AG04449 (cell line): ENCODE results near the gene SPTBN5.

ENCODE experiments used
- CTCF ChIA-PET: fragments of 350-600 bp; formaldehyde crosslinking; extraction: SDS; loops from one replicate; lab custom pipeline; 2021; ENCODE audit warnings: antibody characterized with exemption; lab: Yijun Ruan, JAX
- POLR2A ChIA-PET: fragments of 400-600, 350-600 bp; formaldehyde crosslinking; extraction: SDS; loops from one replicate; lab custom pipeline; 2020; ENCODE audit warnings: antibody characterized with exemption, inconsistent platforms; lab: Yijun Ruan, JAX
- DNase-seq: peaks from one replicate; pipeline ENCODE4 v3.0.0-alpha.2; 2010; ENCODE audit warnings: low read depth, low spot score
- H3K4me3 ChIP-seq: 2 replicates; pipeline ENCODE4 v1.5.1; 2011; ENCODE audit warnings: low read depth, mild to moderate bottlenecking, control low read depth, low read length
- TF ChIP-seq, protein P1 (sequence below): IDR thresholded peaks from one replicate; pipeline ENCODE4 v1.5.1; 2011; ENCODE audit warnings: mild to moderate bottlenecking, moderate library complexity, low read length, control low read depth, inconsistent platforms; ENCODE audit not compliant: insufficient read depth; ENCODE audit errors: missing control alignments

SPTBN5 gene

DNA sequence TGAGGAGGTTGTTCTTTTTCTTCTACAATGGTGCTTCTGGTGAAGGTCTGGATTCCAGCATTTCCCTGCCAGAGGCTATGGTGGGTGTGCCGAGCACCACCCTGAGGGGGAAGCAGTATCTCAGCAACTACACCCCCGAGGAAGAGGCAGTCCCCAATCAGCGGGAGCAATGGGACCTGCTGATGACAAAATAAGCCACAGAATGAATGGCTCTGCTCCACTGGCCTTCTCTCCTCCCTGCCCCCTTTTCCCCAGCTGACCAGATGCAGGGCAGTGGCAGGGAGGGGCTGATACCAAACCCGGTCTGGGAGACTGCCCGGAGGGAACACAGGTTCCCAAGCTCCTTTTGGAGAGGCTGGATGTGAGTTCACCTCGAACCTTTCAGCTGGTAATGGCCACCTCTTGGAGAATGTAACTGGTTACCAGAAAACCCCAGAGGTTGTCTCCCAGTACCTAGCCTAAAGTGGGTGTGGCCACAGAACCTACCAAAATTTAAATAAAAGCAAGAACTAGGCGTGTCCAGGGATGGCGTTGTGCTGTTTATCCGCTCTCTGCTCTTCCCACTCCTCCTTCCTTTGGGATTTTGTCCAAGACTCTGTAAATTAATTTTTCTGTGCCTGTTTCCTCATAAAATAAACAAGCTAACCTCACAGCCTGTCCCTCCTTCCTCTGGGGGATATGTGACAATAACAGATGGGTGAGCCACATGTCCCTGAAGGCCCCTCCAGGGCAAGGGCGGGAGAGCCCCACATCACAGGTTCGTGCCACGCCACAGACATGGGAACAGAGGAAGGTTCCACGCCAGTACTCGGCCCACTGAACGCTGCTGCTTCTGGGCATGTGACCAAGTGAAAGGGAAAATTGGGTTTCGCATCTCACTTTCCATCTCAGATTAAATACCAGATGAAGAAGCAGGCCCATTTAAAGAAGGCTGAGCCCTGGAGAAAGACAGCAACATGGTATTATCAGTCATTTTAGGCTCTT, 35.1 kb upstream of the SPTBN5 start:
- no peak for DNase-seq
- ChIA-PET CTCF (interaction anchor here (1.1 to 1.9 kb wide), 2 partner anchors 8 to 24 kb away, joined by 3 to 5 read pairs; no protein-coding TSS in a partner anchor), POLR2A (no interaction called here)
- H3K4me3 ChIP-seq, result no peak overlapping the region
- TF ChIP-seq, protein P1, sequence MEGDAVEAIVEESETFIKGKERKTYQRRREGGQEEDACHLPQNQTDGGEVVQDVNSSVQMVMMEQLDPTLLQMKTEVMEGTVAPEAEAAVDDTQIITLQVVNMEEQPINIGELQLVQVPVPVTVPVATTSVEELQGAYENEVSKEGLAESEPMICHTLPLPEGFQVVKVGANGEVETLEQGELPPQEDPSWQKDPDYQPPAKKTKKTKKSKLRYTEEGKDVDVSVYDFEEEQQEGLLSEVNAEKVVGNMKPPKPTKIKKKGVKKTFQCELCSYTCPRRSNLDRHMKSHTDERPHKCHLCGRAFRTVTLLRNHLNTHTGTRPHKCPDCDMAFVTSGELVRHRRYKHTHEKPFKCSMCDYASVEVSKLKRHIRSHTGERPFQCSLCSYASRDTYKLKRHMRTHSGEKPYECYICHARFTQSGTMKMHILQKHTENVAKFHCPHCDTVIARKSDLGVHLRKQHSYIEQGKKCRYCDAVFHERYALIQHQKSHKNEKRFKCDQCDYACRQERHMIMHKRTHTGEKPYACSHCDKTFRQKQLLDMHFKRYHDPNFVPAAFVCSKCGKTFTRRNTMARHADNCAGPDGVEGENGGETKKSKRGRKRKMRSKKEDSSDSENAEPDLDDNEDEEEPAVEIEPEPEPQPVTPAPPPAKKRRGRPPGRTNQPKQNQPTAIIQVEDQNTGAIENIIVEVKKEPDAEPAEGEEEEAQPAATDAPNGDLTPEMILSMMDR, result no peak

DNA sequence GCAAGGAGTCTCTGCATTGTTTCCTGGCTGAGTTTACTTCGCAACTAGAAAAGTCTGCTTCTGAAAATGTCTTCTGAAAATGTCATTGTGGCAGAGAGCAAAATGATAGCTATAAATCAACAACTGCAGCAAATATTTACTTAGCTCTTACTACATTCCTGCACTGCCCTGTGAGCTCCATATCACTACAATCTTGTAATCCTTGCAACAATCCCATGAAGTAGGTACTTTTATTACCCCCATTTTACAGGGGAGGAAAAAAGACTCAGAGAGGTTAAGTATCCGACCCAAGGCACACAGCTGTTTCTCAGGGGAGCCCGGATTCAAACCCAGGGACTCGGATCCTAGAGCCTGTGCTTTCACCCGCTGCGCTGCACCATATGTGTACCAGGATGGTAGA, 34.2 kb upstream of the SPTBN5 start:
- CTCF ChIA-PET, result interaction anchor here (1.9 kb wide), 1 partner anchor 23 kb away, joined by 5 read pairs; no protein-coding TSS in a partner anchor
- POLR2A ChIA-PET, result no interaction called here

DNA sequence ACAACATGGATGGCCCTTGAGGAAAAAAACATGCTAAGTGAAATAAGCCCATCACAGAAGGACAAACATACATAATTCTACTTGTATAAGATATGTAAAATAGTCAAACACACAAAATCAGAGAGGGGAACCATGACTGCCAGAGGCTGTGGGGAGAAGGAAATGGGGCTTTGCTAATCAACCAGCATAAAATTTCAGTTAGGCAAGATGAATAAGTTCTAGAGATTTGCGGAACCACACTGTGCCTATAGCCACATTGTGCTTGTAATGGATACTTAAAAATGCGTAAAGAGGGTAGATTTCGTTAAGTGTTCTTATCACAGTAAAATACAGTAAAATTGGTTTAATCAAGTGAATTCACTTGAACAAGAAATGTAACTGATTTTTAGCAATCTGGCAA, 33.7 kb upstream of the SPTBN5 start:
- H3K4me3 ChIP-seq, result no peak overlapping the region
- ChIA-PET CTCF (interaction anchor here (1.9 kb wide), 1 partner anchor 23 kb away, joined by 5 read pairs; no protein-coding TSS in a partner anchor), POLR2A (no interaction called here)
- DNase-seq, result no peak
- TF ChIP-seq, protein P1, result no peak

More for the DNA sequence above, 34.2 kb upstream of the SPTBN5 start:
- H3K4me3 ChIP-seq, result no peak overlapping the region
- DNase-seq, result no peak
- TF ChIP-seq, protein P1, result no peak

DNA sequence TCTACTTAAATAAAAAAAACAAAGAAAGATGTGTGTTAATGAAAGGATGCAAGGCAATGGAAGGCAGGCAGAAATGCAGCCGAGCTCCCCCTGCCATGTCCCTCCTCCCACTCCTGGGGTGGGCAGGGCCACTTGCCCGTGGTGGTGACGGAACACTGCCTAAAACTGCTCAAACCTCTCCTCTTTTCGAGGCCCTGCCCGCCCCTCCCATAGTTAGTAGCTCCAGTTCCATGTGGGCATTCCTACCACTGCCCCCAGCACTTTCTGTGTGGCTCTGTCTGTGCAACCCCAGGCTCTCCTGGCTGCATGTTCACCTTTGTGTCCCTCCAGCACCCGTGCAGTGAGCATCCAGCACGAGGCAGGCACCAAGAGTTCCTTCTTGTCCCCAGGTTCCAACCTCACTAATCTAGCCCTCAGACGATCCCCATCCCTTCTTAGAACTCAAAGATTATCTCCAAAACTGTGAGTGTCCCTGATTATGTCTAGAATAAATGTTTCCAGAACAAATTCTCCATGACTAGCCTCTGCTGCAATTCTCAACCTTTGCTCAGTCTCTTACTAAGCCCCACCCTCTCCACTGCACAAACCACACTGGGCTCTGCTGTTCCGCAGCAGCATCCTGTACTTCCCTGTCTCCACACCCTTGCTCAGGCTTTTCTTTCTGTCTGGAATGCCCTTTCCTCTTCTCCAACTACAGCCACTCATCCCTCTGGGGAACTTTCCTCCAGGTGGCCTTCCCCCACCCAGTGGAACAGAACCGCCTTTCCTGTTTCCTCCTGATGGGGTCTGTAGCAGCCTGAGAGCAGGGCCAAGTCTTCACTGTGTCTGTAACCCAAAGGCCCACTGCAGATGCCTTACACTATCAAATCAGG, 32.6 kb upstream of the SPTBN5 start:
- ChIA-PET POLR2A (no interaction called here), CTCF (interaction anchor here (0.9 to 1.5 kb wide), 3 partner anchors 10 to 115 kb away, joined by 3 to 7 read pairs (median 5); no protein-coding TSS in a partner anchor)
- TF ChIP-seq, protein P1, result no peak
- no peak for DNase-seq
- no peak overlapping the region for H3K4me3 ChIP-seq

DNA sequence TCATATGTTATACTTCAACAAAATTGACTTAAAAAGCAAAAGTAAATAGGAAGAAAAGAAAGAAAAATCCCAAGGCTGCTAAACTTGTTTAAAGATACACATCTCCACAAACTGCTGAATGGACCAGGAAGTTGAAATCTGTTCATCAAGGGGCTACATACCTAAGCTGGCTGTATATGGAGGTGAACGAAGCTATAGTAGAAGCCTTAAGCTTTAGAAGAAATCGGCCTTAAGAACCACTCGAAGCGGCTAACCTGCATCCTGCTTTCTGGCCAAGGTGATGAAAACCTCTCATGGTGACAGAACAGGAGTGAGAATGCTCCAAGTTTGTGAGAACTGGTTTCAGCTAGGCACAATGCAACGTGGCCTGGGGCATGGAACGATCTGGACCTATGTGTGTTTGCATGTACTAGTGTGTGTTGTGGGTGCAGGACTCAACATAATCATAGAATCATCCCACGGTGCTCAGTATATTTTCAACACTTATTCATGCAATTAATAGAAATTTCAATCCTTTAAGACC, 31.3 kb upstream of the SPTBN5 start:
- POLR2A ChIA-PET, result no interaction called here
- CTCF ChIA-PET, result interaction anchor here (0.9 to 1.5 kb wide), 2 partner anchors 12 to 21 kb away, joined by 4 to 7 read pairs; no protein-coding TSS in a partner anchor
- TF ChIP-seq, protein P1, result no peak
- no peak for DNase-seq
- no peak overlapping the region for H3K4me3 ChIP-seq
